ENCODE data around the gene VRK1.

VRK1 gene

DNA sequence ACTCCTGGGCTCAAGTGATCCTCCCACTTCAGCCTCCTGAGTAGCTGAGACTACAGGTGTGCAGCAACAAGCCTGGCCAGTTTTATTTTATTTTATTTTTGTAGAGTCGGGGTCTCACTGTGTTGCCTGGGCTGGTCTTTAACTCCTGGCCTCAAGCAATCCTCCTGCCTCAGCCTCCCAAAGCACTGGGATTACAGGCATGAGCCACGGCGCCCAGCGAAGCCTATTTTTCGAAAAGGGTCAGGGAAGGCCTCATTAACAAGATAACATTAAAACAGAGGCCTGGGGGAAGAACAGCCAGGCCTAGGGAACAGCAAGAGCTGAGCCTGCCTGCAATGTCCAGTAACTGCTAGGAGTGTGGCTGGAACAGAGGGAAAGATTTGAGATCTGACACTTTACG, 36.1 kb upstream of the VRK1 start:
- TF ChIP-seq EGR1 (IDR thresholded peaks at IDR 0.05), result no peak

DNA sequence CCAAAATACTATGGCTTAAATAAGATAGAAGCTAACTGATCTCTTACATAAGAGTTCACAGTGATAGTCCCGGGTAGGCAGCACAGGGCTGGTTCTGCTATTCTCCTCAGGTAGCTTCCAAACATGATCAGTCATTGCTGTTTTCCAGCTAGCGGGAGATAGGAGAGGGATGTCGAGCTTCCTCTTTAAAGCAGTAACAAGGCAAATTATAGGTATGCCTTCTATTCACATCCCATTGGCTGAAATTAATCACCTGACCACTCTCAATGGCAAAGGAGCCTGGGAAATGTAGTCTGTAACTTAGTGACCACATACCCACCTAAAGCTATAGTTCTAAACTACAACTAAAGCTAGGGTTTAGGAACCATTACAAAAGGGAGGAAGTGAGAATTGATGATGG, 34.5 kb upstream of the VRK1 start:
- no peak for TF ChIP-seq FOXM1 (IDR thresholded peaks at IDR 0.05; ENCODE audit: borderline replicate concordance, low read depth)
- TF ChIP-seq, protein P1, sequence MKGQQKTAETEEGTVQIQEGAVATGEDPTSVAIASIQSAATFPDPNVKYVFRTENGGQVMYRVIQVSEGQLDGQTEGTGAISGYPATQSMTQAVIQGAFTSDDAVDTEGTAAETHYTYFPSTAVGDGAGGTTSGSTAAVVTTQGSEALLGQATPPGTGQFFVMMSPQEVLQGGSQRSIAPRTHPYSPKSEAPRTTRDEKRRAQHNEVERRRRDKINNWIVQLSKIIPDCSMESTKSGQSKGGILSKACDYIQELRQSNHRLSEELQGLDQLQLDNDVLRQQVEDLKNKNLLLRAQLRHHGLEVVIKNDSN (IDR thresholded peaks at IDR 0.05), result peak; percentile 95

DNA sequence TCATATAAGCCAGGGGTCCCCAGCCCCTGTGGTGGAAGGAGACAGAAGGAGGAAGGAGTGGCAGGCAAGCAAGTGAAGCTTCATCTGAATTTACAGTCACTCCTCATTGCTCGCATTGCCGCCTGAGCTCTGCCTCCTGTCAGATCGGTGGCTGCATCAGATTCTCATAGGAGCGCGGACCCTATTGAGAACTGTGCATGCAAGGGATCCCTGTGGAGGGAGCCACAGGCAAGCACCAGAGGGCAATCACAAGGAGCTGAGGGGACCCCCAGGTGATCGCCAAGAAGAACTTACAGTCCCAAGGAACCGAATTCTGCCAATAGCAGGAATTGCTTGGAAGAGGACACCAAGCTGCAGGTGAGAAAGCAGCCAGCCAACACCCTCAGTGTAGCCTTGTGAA, 33.2 kb upstream of the VRK1 start:
- no peak for TF ChIP-seq TCF12 (IDR thresholded peaks at IDR 0.05; ENCODE audit: low read depth)
- TF ChIP-seq, protein P2, sequence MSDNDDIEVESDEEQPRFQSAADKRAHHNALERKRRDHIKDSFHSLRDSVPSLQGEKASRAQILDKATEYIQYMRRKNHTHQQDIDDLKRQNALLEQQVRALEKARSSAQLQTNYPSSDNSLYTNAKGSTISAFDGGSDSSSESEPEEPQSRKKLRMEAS (IDR thresholded peaks at IDR 0.05), result no peak
- TF ChIP-seq EGR1 (IDR thresholded peaks at IDR 0.05), result no peak
- TF ChIP-seq ZBTB7A (IDR thresholded peaks at IDR 0.05; ENCODE audit: low read depth), result no peak
- no peak for TF ChIP-seq YY1 (IDR thresholded peaks at IDR 0.05; ENCODE audit: low read depth)
- no peak for TF ChIP-seq EP300 (IDR thresholded peaks at IDR 0.05; ENCODE audit: borderline replicate concordance)
- TF ChIP-seq TAF1 (IDR thresholded peaks at IDR 0.05; ENCODE audit: low read depth), result no peak
- no peak for TF ChIP-seq FOXM1 (IDR thresholded peaks at IDR 0.05; ENCODE audit: borderline replicate concordance, low read depth)
- TF ChIP-seq NFIC (IDR thresholded peaks at IDR 0.05), result no peak

DNA sequence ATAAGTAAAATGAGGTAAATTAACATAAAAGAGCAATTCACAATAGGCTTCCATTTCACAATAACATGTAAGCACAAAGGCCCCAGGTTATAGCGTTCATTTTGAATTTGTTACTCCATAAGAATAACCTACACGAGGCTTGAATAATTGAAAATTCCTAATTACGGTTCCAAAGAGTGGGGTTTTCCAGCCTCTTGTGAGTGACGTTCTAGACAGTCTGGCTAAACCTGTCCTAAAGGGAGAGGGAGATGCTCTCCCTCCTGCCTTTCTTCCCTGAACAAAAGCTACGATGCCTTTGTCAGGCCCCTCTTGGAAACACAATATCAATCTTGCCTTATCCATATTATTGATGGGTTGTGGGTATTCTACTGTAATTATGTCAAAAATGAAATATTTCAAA, 24.3 kb upstream of the VRK1 start:
- TF ChIP-seq EP300 (IDR thresholded peaks at IDR 0.05; ENCODE audit: borderline replicate concordance) (no peak), TEAD4 (IDR thresholded peaks at IDR 0.05) (no peak), TCF12 (IDR thresholded peaks at IDR 0.05; ENCODE audit: low read depth) (no peak), NFIC (IDR thresholded peaks at IDR 0.05) (no peak), TAF1 (IDR thresholded peaks at IDR 0.05; ENCODE audit: low read depth) (no peak), RAD21 (IDR thresholded peaks at IDR 0.05; ENCODE audit: low read depth) (no peak), FOXM1 (IDR thresholded peaks at IDR 0.05; ENCODE audit: borderline replicate concordance, low read depth) (no peak), YY1 (IDR thresholded peaks at IDR 0.05; ENCODE audit: low read depth) (no peak), EGR1 (IDR thresholded peaks at IDR 0.05) (no peak), CEBPB (IDR thresholded peaks at IDR 0.05) (no peak), ZBTB7A (IDR thresholded peaks at IDR 0.05; ENCODE audit: low read depth) (no peak)
- TF ChIP-seq, protein P3, sequence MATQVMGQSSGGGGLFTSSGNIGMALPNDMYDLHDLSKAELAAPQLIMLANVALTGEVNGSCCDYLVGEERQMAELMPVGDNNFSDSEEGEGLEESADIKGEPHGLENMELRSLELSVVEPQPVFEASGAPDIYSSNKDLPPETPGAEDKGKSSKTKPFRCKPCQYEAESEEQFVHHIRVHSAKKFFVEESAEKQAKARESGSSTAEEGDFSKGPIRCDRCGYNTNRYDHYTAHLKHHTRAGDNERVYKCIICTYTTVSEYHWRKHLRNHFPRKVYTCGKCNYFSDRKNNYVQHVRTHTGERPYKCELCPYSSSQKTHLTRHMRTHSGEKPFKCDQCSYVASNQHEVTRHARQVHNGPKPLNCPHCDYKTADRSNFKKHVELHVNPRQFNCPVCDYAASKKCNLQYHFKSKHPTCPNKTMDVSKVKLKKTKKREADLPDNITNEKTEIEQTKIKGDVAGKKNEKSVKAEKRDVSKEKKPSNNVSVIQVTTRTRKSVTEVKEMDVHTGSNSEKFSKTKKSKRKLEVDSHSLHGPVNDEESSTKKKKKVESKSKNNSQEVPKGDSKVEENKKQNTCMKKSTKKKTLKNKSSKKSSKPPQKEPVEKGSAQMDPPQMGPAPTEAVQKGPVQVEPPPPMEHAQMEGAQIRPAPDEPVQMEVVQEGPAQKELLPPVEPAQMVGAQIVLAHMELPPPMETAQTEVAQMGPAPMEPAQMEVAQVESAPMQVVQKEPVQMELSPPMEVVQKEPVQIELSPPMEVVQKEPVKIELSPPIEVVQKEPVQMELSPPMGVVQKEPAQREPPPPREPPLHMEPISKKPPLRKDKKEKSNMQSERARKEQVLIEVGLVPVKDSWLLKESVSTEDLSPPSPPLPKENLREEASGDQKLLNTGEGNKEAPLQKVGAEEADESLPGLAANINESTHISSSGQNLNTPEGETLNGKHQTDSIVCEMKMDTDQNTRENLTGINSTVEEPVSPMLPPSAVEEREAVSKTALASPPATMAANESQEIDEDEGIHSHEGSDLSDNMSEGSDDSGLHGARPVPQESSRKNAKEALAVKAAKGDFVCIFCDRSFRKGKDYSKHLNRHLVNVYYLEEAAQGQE (IDR thresholded peaks at IDR 0.05; ENCODE audit: low read depth), result no peak

DNA sequence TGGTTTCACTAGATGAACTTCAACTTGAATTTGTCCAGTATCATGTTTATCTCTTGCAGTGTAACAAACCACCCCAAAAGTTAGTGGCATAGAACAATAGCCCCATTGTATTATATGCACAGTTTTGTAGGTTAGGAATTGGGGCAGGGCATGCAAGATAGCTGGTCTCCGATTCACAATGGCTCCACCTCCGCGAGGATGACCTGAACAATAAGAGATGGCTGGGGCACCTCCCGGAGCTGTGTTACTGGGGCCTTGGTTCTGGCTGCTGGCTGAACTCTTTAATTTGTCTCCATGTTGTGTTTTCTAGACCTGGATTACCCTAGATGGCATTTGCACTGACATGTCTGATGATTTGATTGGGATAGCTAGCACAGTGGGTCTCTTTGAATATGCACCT, 20.4 kb upstream of the VRK1 start:
- TF ChIP-seq YY1 (IDR thresholded peaks at IDR 0.05; ENCODE audit: low read depth) (no peak), RAD21 (IDR thresholded peaks at IDR 0.05; ENCODE audit: low read depth) (no peak), TAF1 (IDR thresholded peaks at IDR 0.05; ENCODE audit: low read depth) (no peak), TCF12 (IDR thresholded peaks at IDR 0.05; ENCODE audit: low read depth) (no peak), FOXM1 (IDR thresholded peaks at IDR 0.05; ENCODE audit: borderline replicate concordance, low read depth) (no peak), EGR1 (IDR thresholded peaks at IDR 0.05) (no peak), ZBTB7A (IDR thresholded peaks at IDR 0.05; ENCODE audit: low read depth) (no peak)
- TF ChIP-seq, protein P2 (IDR thresholded peaks at IDR 0.05), result no peak
- TF ChIP-seq, protein P3 (IDR thresholded peaks at IDR 0.05; ENCODE audit: low read depth), result no peak
- TF ChIP-seq, protein P1 (IDR thresholded peaks at IDR 0.05), result no peak

DNA sequence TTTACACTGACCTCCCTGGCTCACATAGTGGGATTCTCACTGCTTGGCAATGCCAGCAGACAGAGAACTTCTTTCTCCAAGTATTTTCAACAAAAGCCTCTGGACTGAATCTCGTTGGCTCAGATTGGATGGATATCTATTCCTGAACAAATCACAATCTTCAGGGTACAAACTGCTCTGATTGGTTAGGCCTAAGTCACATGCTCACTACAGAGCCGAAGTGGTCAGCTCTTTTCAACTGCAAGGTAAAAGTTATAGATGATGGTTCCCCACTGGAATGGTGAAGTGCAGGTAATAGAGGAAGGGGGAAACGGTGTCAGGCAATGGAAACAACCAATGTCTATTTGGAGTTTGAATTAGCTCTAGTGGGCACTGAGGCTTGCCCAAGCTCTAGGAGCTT, 16.7 kb upstream of the VRK1 start:
- TF ChIP-seq NFIC (IDR thresholded peaks at IDR 0.05) (no peak), EGR1 (IDR thresholded peaks at IDR 0.05) (no peak), TAF1 (IDR thresholded peaks at IDR 0.05; ENCODE audit: low read depth) (no peak), YY1 (IDR thresholded peaks at IDR 0.05; ENCODE audit: low read depth) (no peak), TEAD4 (IDR thresholded peaks at IDR 0.05) (no peak)
- TF ChIP-seq, protein P2 (IDR thresholded peaks at IDR 0.05), result no peak

DNA sequence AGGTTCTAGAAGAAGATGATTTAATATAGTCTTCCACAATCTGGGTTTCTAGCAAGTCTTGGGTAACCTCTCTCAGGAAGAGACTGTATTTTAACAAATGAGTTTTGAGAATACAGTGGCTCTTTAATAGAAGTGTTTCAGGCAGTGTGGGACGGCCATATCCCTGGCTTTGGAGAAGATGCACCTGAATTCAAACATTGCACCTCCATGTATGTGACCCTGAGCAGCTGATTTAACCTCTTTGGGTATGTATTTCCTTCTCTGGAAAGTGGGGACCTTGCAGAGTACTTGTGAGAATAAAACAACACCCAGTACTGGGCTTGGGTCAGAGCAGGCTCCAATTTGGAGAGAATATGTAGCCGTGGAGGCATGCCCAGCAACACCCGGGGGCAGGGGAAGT, 15.8 kb upstream of the VRK1 start:
- TF ChIP-seq FOXM1 (IDR thresholded peaks at IDR 0.05; ENCODE audit: borderline replicate concordance, low read depth) (no peak), EGR1 (IDR thresholded peaks at IDR 0.05) (no peak), ZBTB7A (IDR thresholded peaks at IDR 0.05; ENCODE audit: low read depth) (no peak), CREB1 (IDR thresholded peaks at IDR 0.05; ENCODE audit: low read depth) (no peak), TEAD4 (IDR thresholded peaks at IDR 0.05) (no peak), EP300 (IDR thresholded peaks at IDR 0.05; ENCODE audit: borderline replicate concordance) (no peak), TAF1 (IDR thresholded peaks at IDR 0.05; ENCODE audit: low read depth) (no peak)
- TF ChIP-seq, protein P1 (IDR thresholded peaks at IDR 0.05), result no peak

All from Ishikawa (cell line).